ENCODE results near the gene SLC7A6OS.

SLC7A6OS gene

GRCh38 chr16:68265078-68265920 is 45.4 kb downstream of the SLC7A6OS start:
- no peaks in the 10 kb centered on the region for H3K27me3 ChIP-seq (ENCODE audit: control insufficient read depth, insufficient read depth, low read length)
- H3K4me1 ChIP-seq (ENCODE audit: control insufficient read depth, insufficient read depth, low read length), result no peaks in the 10 kb centered on the region
- peak overlapping the region; percentile 66 for H3K27ac ChIP-seq (ENCODE audit: low read depth, low read length)
- peak overlapping the region; percentile 16 for H3K9ac ChIP-seq (ENCODE audit: low read length)
- H3K36me3 ChIP-seq (ENCODE audit: control insufficient read depth, insufficient read depth, low read length), result peaks cover 1% of the 10 kb centered on the region
- H3K4me3 ChIP-seq (ENCODE audit: low read length), result peak overlapping the region; percentile 73

GRCh38 chr16:68264128-68265077 is 46.3 kb downstream of the SLC7A6OS start, which contains the start of gene SLC7A6:
Gene SLC7A6, plus strand, starts transcription at chr16:68264526. Its CDS starts 10,201 bp downstream, at chr16:68274727.
- Histone ChIP-seq H3K4me1 (ENCODE audit: control insufficient read depth, insufficient read depth, low read length) (no peaks in the 10 kb centered on the region), H3K27me3 (ENCODE audit: control insufficient read depth, insufficient read depth, low read length) (no peaks in the 10 kb centered on the region), H3K4me3 (ENCODE audit: low read length) (peak within 1 kb of the TSS; percentile 73), H3K36me3 (ENCODE audit: control insufficient read depth, insufficient read depth, low read length) (peaks cover 10% of the 10 kb centered on the region), H3K27ac (ENCODE audit: low read depth, low read length) (peak within 1 kb of the TSS; percentile 66), H3K9ac (ENCODE audit: low read length) (peak within 1 kb of the TSS; percentile 16)

- H3K27me3 ChIP-seq (ENCODE audit: control insufficient read depth, insufficient read depth, low read length), result no peaks in the 10 kb centered on the region
- H3K4me3 ChIP-seq (ENCODE audit: low read length), result peak overlapping the region; percentile 73
- peaks cover 5% of the 10 kb centered on the region for H3K4me1 ChIP-seq (ENCODE audit: control insufficient read depth, insufficient read depth, low read length)
- H3K27ac ChIP-seq (ENCODE audit: low read depth, low read length), result peak overlapping the region; percentile 66
- peaks cover 15% of the 10 kb centered on the region for H3K36me3 ChIP-seq (ENCODE audit: control insufficient read depth, insufficient read depth, low read length)
- peak overlapping the region; percentile 3 for H3K9ac ChIP-seq (ENCODE audit: low read length)
Observed at GRCh38 chr16:68263559-68264127, 47.1 kb downstream of the SLC7A6OS start.

GRCh38 chr16:68259007-68259825 is 51.5 kb downstream of the SLC7A6OS start:
- Histone ChIP-seq H3K4me3 (ENCODE audit: low read length) (no peak overlapping the region), H3K27ac (ENCODE audit: low read depth, low read length) (peak overlapping the region; percentile 72), H3K4me1 (ENCODE audit: control insufficient read depth, insufficient read depth, low read length) (peaks cover 12% of the 10 kb centered on the region), H3K36me3 (ENCODE audit: control insufficient read depth, insufficient read depth, low read length) (peaks cover 26% of the 10 kb centered on the region), H3K9ac (ENCODE audit: low read length) (no peak overlapping the region), H3K27me3 (ENCODE audit: control insufficient read depth, insufficient read depth, low read length) (no peaks in the 10 kb centered on the region)

GRCh38 chr16:68257906-68258800 is 52.6 kb downstream of the SLC7A6OS start:
- peak overlapping the region; percentile 72 for H3K27ac ChIP-seq (ENCODE audit: low read depth, low read length)
- H3K27me3 ChIP-seq (ENCODE audit: control insufficient read depth, insufficient read depth, low read length), result no peaks in the 10 kb centered on the region
- no peak overlapping the region for H3K4me3 ChIP-seq (ENCODE audit: low read length)
- peaks cover 12% of the 10 kb centered on the region for H3K4me1 ChIP-seq (ENCODE audit: control insufficient read depth, insufficient read depth, low read length)
- no peak overlapping the region for H3K9ac ChIP-seq (ENCODE audit: low read length)
- H3K36me3 ChIP-seq (ENCODE audit: control insufficient read depth, insufficient read depth, low read length), result peaks cover 26% of the 10 kb centered on the region

- Histone ChIP-seq H3K4me3 (ENCODE audit: low read length) (no peak overlapping the region), H3K27me3 (ENCODE audit: control insufficient read depth, insufficient read depth, low read length) (no peaks in the 10 kb centered on the region), H3K27ac (ENCODE audit: low read depth, low read length) (peak overlapping the region; percentile 72), H3K9ac (ENCODE audit: low read length) (no peak overlapping the region), H3K4me1 (ENCODE audit: control insufficient read depth, insufficient read depth, low read length) (peaks cover 12% of the 10 kb centered on the region), H3K36me3 (ENCODE audit: control insufficient read depth, insufficient read depth, low read length) (peaks cover 26% of the 10 kb centered on the region)
Observed at GRCh38 chr16:68257251-68257905, 53.4 kb downstream of the SLC7A6OS start.

GRCh38 chr16:68255712-68256111 is 55.0 kb downstream of the SLC7A6OS start:
- Histone ChIP-seq H3K4me3 (ENCODE audit: low read length) (no peak overlapping the region), H3K36me3 (ENCODE audit: control insufficient read depth, insufficient read depth, low read length) (peaks cover 26% of the 10 kb centered on the region), H3K9ac (ENCODE audit: low read length) (no peak overlapping the region), H3K27ac (ENCODE audit: low read depth, low read length) (no peak overlapping the region), H3K27me3 (ENCODE audit: control insufficient read depth, insufficient read depth, low read length) (no peaks in the 10 kb centered on the region), H3K4me1 (ENCODE audit: control insufficient read depth, insufficient read depth, low read length) (peaks cover 12% of the 10 kb centered on the region)

- Histone ChIP-seq H3K9ac (ENCODE audit: low read length) (no peak overlapping the region), H3K4me1 (ENCODE audit: control insufficient read depth, insufficient read depth, low read length) (peaks cover 7% of the 10 kb centered on the region), H3K27me3 (ENCODE audit: control insufficient read depth, insufficient read depth, low read length) (no peaks in the 10 kb centered on the region)
Observed at GRCh38 chr16:68253721-68254120, 57.0 kb downstream of the SLC7A6OS start.

GRCh38 chr16:68252383-68252782 is 58.4 kb downstream of the SLC7A6OS start:
- Histone ChIP-seq H3K4me3 (ENCODE audit: low read length) (no peak overlapping the region), H3K4me1 (ENCODE audit: control insufficient read depth, insufficient read depth, low read length) (peaks cover 2% of the 10 kb centered on the region), H3K9ac (ENCODE audit: low read length) (no peak overlapping the region), H3K27ac (ENCODE audit: low read depth, low read length) (no peak overlapping the region), H3K27me3 (ENCODE audit: control insufficient read depth, insufficient read depth, low read length) (no peaks in the 10 kb centered on the region), H3K36me3 (ENCODE audit: control insufficient read depth, insufficient read depth, low read length) (peaks cover 11% of the 10 kb centered on the region)

More at GRCh38 chr16:68253721-68254120, 57.0 kb downstream of the SLC7A6OS start:
- Histone ChIP-seq H3K36me3 (ENCODE audit: control insufficient read depth, insufficient read depth, low read length) (peaks cover 11% of the 10 kb centered on the region), H3K27ac (ENCODE audit: low read depth, low read length) (no peak overlapping the region), H3K4me3 (ENCODE audit: low read length) (no peak overlapping the region)

- H3K9ac ChIP-seq (ENCODE audit: low read length), result no peak overlapping the region
- H3K4me1 ChIP-seq (ENCODE audit: control insufficient read depth, insufficient read depth, low read length), result no peaks in the 10 kb centered on the region
- H3K36me3 ChIP-seq (ENCODE audit: control insufficient read depth, insufficient read depth, low read length), result peaks cover 11% of the 10 kb centered on the region
- H3K4me3 ChIP-seq (ENCODE audit: low read length), result no peak overlapping the region
- no peaks in the 10 kb centered on the region for H3K27me3 ChIP-seq (ENCODE audit: control insufficient read depth, insufficient read depth, low read length)
- no peak overlapping the region for H3K27ac ChIP-seq (ENCODE audit: low read depth, low read length)
Observed at GRCh38 chr16:68251832-68252231, 58.9 kb downstream of the SLC7A6OS start.
